ENCODE results near the gene CORO2B.
A peak's percentile ranks its signal among the peaks of the same experiment; 100 is the strongest.
"Not testable (repeated sequence)": the region's sequence is repeated elsewhere in the genome, so short reads cannot be mapped to it uniquely, and the experiment has no call there.

CORO2B gene

DNA sequence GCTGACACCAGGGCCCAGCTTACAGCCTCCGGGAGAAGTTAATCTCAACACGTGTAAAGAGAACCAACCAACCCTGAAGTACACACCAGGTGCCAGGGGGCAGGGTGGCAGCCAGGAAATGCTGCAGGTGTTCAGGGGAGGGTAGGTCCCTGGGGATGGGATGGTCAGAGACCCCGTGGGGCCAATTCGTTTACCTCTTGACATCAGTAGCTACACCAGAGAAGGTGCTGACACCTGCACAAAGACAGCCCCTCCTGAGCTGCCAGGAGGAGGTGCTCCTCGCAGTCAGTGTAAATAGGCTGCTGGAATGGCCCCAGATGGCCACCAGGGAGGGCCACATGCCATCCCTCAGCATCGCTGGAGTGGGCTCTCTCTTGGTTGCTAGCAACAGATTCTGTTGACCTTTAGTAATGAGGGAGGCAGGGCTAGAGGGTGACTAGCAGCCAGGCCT, 52.8 kb downstream of the CORO2B start:
- no peak for DNase-seq

DNA sequence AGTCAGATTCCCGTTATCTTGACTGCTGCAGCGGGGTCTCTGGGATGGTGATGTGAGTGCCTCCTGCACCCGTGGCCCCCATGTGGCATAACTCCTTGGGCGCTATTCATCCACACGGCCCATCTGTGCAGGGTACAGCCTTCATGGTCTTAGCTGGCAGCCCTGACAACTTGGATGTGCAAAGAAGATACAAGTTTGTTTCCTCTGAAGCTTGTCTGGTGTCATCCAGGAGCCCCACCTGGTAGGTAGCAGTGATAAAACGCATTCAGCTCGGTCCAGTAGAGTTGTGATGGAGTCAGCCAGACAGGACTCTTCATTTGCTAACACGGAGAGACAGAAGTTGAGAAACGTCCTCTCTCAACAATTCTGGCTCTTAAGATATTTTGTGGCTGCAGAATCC, 53.3 kb downstream of the CORO2B start:
- DNase-seq, result no peak

DNA sequence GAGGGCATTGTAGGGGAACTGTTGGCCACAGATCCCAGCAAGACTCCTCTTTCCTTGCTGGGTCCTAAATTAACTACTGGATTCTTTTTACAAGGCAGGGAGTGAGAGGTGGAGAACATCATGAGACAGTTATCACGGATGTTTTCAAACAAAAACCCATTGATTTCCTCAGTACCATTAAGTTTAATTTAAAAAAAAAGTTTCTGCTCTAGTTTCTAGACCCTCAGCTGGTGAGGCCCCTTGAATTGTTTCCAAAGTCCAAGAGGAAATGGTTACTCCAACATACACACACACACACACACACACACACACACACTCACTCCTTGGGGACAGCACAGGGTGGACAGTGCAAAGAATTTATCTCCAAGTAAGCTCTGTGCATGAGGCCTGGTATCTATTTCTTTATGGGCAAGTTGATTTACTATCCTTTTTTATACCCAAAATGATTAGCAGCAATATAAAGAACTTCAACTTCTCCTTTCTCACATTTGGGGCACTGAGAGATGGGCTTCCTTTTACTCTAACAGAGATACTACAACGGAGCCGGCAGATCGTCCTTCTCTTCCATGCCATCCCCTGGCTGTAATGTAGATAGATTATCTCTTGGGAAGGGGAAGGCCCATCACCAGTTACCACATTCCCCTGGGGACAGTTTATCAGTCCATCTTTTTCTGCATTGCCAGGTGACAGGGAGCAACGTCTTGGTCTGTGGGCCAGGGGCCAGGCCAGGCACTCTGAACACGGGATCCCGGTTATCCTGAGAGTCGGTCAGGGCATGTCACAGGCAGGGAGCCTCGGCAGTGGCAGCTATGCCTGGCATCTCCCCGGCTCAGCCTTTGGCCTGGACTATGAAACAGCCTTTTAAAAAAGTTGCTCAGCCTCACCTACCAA, 54.7 kb downstream of the CORO2B start:
- DNase-seq, result no peak

DNA sequence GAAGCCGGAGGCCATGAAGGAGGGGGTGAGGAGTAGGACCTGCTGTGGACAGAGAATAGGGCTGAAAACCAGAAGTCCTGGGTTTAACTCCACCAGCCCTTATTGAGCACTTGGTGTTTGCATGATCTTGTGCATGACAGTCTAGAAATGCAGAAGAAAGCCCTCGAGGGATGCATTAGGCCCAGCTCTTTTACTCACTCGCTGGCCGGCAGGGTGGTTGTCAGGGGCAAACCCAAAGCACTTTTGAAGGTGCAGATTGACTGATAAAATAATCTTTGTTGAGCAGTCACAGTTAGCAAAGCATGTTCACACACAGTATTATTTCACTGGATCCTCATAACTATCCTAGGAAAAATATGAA, 55.3 kb downstream of the CORO2B start:
- DNase-seq, result no peak

DNA sequence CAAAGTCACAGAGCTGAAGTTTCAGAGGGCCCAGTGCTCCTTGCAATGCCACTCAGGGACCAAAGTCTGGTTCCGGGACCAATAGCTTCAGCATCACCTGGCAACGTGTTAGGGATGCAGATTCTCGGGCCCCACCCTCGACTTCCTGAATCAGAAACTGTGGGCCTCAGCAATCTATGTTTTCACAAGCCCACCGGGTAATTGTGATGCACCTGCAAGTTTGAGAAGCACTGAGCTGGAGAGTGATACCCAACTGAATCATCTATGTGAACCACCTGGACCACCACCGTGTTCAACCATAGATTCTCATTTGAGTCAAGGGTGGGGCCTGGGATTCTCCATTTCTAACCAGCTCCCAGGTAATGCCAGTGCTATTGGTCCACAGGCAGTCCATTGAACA, 55.7 kb downstream of the CORO2B start:
- no peak for DNase-seq

DNA sequence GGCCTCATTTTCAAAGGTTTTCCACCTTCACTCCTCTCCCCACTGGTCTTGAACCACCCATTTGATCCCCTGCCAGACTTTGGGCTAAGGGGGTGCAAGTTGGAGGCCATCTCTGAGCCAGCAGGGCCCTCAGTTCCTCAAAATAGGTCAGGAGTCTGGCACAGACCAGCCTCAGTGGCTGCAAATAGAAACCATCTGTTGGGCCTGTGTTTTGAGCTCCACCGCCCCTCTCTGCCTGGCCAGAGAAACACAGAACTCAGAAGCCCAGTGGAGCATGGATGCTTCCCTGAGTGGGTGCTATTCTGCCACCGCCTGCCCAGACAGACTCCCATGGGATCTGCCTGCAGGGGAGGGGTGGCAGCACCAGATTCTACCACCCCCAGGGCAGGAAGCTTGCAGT, 56.3 kb downstream of the CORO2B start:
- no peak for DNase-seq

DNA sequence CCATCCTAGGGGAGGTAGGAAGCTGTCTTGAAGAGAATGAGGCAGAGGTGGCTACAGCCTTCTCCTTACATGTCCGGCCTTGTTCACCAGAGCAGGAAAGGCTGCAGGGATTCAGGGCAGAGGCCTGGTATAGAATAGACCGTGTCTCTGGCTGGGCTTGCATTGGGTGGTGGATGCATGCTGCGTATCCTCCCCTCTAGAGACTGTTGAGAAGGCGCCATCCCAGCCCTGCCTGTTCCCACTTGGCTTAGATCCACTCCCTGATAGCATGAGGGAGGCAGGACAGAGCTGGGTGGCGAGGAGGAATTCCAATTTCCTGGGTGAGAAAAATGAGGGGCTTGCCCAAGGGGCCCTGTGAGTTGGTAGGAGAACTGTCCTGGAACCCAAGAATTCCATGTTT, 57.5 kb downstream of the CORO2B start:
- no peak for DNase-seq

DNA sequence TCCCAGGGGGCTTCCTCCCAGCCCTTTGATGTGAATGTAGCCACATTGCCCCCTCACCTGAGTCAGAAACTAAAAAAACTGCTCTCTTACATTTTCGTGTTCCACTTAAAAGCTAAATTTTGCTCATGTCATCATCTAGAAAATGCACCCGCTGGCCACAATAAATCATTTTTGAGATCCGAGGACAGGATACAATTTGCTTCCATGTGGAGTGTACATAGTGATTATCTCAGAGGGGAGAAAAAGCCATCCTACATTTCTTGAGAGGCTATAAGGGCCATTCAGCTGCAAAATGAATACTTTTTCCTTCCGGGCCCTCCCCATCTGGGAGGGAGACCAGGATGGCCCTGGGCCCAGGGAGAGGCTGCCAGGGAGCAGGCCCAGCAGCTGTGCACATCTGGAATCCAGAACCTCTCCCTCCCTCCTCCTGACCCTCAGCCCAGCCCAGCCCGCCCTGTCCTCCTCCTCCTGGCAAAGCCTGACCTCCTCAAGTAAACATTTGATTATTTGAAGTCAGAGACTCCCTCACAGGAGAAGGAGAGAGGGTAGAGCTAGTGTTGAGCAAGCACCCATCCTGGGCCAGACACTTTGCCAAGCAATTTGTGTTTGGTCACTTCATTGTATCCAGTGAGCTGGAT, 59.1 kb downstream of the CORO2B start:
- peak; percentile 47 for DNase-seq

DNA sequence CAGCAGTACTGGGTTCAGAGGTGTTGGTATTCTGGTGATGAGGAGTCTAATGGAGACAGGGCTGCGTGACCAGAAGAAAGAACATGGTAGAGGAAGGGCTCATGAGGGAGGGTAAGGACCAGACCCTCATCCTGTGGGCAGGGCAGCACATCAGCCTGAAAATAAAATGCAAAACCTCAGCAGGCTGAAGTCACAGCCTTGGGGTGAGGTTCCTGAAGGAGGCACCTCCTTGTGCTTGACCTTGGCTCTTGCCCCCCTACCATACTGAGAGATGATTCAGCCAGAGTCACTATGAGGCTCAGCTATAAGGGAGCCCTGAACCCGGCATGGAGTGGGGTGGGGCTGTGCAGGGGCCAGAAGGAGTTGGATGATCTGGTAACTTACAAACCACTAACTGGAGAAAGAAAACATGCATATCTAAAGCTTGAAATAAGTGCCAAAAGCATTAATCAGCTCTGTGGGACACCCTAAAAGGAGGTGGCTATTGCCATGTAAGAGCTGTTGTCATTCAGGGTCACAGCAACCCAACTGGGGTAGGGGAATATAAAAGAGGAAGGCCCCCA, 60.2 kb downstream of the CORO2B start:
- DNase-seq, result no peak

DNA sequence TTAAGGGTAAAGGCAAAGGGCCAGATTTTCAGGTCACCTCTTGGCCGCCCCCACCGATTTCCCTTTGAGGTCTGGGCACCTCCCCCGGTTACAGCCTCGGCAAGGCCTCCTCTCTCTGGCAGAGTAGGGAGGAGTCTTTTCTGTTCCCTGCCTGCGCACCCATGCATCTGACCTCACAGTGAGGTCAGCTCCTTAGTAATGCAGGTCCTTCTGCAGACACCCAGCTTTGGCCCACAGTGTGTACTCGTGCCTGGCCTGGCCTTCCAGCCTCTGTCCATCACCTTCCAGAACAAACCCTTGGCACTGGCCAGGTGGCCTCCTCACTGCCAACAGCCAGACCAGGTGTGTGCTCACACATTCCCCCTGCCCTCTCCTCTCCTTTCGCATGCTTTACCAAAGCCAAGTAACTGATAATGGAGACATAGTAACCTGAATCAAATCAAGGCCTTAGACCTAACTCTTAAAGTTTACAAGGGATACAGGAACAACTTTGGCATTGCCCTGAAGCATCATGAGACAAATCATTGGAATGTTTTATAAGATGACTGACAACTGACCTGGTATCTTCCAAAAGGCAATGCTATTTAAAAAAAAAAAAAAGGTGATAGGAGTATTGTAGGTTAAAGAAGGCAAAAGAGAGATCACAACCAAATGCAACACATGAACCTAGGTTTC, 61.3 kb downstream of the CORO2B start:
- no peak for DNase-seq

DNA sequence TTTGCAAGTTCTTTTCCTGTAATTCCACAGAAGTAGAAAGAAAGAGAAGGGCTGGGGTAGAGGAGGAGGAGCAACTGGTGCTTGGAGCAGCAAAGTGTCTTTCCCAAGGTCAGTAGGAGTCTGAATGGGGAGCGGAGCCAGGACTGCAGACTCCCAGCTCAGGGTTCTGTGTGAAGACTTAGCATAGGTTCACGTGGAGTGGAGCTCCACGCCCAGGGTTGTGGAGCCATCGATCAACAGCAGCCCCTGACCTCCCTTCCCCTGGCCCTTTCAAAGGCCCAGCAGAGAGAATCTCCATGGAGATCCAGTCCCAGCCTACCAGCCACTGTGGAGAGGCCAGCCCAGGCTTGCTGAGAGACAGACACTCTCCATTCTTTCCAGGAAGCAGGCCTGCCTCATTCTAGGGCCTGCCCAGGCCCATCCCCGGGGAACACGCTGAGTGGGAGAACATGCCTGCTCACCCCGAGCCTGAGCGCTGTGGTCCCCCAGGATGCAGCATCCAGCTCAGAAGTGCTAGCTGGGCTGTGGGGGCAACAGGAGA, 62.1 kb downstream of the CORO2B start:
- DNase-seq, result no peak

DNA sequence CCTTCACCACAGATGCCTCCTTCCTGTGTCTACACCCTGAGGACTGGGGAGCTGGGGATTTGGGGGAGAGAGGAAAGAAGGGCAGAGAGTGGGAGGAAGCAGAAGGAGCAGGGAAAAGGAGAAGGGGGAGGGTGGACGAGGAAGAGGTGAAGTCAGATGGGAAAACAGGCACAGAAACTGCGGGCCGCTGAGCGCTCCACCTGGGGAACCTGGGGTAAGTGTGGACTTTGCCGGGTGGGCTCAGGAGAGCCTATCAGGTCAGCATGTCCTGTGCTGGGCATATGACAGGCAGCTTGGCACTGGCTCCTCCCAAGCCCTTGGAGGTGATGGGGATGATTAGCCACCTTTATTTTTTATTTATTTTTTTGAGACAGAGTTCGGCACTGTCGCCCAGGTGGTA, 62.6 kb downstream of the CORO2B start:
- DNase-seq, result no peak

DNA sequence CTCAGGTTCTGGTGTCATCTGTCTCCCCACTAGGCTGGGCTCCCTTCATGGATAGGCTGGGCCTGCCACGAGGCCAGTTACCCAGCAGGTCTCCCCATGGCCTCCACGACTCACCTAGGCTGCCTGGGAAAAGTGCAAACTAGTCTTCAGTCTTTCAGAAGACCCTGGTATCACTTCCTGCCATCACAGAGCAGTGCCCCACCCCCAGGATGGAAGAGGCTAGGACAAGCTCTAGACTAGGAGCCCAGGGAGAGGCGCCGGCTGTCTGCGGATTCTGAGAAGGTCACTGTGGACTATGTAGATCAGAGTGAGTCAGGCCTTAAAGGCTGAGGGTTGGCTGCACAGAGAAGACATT, 63.7 kb downstream of the CORO2B start:
- DNase-seq, result no peak

DNA sequence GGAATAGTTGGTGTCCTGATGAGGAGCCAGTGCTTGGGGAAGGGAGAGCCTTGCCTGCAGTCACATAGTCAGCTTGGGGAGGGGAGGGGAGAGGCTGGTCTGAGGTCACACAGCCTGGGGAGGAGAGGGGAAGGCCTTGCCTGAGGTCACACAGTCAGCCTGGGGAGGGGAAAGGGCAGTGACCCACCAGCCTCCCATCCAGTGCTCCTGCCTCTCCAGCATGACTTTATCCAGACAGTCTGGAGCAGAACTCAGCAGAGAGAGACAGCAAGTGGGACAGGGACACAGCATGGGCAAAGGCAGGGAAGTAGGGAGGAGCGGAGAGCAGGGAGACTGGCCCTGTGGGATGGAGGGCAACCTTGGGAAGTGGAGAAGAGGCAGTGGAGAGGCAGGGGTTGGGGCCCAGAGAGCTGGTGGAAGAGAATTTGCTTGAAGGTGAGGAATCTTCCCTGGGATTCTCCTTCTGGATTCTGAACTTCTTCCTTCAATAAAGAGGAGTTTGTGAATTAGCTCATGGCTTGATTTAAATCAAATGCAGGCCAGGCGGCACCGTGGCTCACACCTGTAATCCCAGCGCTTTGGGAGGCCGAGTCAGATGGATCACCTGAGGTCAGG, 64.5 kb downstream of the CORO2B start:
- no peak for DNase-seq

DNA sequence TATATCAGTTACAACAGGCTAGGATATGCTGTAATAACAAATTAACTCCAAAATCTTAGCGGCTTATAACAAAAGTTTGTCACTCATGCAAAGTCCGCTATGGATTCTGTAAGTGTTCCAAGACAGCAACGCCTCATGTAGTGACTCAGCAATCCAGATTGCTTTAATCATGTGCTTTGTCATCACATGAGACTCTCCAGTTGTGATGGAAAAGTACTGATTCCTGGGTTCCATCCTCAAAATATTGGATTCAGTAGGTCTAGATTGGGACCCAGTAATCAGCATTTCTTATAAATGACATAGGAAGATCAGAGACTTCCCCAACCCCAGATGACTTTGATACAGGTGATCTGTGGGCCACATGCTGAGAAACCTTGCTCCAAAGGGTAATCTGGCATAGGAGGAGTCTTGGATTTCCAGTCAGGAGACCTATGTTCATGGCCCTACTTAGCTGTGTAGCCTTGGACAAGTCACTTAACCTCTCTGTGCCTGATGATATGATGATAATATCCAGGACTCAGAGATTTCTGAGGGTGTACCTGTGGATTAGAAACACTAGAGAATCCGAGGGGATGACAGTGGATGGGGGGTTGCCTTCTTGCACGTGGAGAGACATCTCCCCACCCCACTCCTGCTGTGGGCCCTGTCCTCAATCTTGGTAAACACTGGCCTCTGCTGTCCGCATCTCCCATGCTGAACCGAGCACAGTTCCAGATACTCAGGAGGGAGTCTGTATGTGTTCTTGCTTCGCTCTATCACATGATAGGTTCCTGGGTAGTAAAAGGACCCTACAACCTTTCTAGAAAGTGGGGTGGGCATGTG, 65.5 kb downstream of the CORO2B start:
- no peak for DNase-seq

DNA sequence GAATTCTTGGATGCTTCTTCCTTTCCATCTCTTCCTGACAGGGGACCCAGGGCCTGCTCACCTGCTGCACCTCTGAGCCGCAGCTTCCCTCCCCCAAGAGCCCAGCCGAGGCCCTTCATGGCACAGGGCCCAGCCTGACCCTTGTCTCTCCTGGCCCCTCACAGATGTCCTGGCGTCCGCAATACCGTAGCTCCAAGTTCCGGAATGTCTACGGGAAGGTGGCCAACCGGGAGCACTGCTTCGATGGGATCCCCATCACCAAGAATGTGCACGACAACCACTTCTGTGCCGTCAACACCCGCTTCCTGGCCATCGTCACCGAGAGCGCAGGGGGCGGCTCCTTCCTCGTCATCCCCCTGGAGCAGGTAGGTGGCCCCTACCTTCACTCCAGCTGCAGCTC, 66.2 kb downstream of the CORO2B start:
- no peak for DNase-seq

DNA sequence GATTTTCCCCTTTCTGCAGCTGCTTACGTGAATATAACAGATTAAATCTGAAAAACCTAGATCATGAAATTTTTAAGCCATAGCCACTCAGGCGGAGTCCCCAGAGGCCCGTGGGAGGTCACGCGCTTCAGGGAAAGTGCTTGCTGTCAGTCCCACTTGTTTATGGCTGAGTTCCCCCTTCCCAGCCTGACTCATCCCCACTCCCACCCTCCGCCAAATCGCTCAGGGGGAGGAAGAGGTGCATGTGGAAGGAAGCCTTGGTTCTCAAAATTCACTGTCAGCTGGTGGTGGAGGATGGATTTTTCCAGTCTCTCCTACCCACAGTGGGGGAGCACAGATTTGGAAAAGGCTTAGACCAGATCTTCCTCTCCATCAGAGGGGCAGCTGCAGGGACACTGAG, 67.4 kb downstream of the CORO2B start:
- no peak for DNase-seq

DNA sequence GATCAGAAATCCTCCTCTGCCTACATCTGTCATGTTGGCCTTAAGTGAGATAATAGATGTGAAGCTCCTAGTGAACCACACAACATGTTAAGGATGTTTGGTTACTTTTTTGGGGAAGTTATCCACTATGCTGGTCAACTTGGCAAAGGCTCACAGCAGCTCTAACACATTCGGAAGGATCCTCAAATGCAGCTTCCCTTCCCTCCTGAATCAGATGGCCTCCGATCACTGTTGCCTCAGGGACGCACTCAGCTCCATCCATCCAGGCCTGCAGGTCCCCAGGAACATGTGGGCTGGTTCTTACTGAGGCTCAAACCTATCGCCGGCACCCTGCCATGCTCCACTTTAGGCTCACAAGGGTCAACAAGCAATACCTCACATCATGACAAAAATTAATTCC, 67.9 kb downstream of the CORO2B start:
- no peak for DNase-seq

DNA sequence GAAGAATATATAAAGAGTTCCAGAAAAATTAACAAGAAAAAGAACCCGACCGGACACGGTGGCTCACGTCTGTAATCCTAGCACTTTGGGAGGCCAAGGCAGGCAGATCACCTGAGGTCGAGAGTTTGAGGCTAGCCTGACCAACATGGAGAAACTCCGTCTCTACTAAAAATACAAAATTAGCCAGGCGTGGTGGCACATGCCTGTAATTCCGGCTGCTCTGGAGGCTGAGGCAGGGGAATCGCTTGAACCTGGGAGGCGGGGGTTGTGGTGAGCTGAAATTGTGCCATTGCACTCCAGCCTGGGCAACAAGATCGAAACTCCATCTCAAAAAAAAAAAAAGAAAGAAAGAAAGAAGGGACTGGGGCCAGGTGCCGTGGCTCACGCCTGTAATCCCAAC, 68.6 kb downstream of the CORO2B start:
- DNase-seq, result not testable (repeated sequence)

DNA sequence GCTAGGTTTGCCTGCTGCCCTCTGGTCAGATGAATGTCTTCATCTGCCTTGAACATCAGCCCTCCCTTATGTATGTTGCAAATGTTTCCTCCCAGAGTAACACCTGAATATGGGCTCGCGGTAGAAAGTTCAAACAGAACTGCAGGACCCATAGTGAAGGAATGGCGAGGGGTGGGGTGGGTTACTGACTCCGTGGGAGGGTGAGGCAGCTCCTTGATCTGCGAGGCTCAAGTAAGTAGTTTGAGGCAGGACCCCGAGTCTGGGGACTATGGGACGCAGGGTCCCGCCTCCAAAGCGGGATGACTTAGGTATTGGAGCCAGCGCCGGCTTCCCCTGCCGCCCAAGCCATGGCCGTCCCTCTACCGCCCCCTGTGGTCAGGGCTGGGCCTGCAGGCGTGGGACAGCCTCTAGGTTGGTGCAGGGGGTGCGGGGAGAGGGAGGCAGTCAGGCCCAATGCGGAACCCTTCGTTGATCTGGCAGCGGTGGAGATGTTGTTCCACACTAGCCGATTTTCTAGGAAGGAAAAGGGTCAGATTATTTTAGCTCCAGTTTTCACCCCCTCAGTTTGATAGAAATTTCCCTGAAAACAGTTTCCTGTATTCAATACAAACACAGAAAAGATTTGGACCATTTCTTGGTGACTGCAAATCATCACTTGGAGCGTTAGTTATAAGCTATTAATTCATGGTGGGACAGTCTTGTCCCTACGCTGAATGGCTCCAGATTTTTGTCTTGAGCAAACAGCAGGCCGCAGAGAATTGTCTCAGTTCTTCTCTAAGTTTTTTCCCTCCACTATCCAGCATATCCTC, 72.3 kb downstream of the CORO2B start:
- DNase-seq, result no peak

DNA sequence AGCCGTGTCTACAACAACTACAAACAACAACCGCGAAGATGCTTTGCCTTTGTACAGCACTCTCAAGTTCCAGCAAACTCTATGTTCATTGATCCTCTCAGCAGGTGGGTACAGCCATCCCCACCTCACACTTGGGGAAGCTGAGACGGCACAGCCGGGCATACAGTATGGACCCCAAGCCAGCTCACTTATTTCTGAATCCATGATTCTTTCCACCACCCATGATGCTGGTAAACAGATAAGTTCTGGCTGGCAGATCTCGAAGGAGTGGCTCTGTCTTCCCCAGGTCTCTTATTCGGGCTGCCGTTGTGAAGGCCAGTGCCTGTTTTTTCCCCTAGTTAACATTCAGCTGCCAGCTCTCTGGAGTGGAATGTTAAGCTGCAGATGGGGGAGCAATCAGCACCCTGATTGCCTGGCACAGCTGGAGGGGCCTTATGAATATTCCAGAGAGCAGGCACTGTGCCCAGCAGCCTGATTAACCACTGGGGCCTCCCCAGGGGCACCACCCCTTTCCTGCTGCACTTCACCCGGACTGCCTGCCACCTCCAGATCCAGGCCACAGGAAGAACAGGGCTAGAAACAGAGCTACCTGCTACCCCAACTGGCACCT, 73.2 kb downstream of the CORO2B start:
- DNase-seq, result no peak
